Neural cell (in vitro differentiated cells): ENCODE results near the gene MINK1.

Experiments used
- EP300 ChIP-seq: fragments of 450-650 bp; conservative IDR thresholded peaks from 2 replicates; pipeline ENCODE4 v1.6.1; 2014; ENCODE audit warnings: antibody characterized with exemption, mild to moderate bottlenecking, moderate library complexity; ENCODE audit not compliant: poor library complexity, severe bottlenecking
- EZH2 ChIP-seq: fragments of 200-600, 300-800 bp; shearing (Covaris generic), sonication (generic); IDR thresholded peaks from 2 replicates; pipeline ENCODE4 v1.6.1; 2014; ENCODE audit warnings: antibody characterized with exemption, low read length, borderline replicate concordance, mild to moderate bottlenecking; ENCODE audit not compliant: insufficient read depth, poor library complexity, severe bottlenecking
- MXI1 ChIP-seq: fragments of 450-650 bp; conservative IDR thresholded peaks from 2 replicates; pipeline ENCODE4 v1.6.1; 2014; ENCODE audit warnings: antibody characterized with exemption, mild to moderate bottlenecking; ENCODE audit not compliant: poor library complexity, severe bottlenecking
- POLR2AphosphoS5 ChIP-seq: IDR thresholded peaks from 2 replicates; pipeline ENCODE4 v1.6.1; 2012
- RAD21 ChIP-seq: fragments of 450-650 bp; conservative IDR thresholded peaks from 2 replicates; pipeline ENCODE4 v1.6.1; 2014; ENCODE audit warnings: antibody characterized with exemption, mild to moderate bottlenecking, moderate library complexity
- REST ChIP-seq: IDR thresholded peaks from 2 replicates; pipeline ENCODE4 v1.6.1; 2012; ENCODE audit warnings: borderline replicate concordance
- SMC3 ChIP-seq: fragments of 450-650 bp; conservative IDR thresholded peaks from 2 replicates; pipeline ENCODE4 v1.6.1; 2014; ENCODE audit warnings: antibody characterized with exemption, mild to moderate bottlenecking, moderate library complexity; ENCODE audit not compliant: poor library complexity
- TAF1 ChIP-seq: IDR thresholded peaks from 2 replicates; pipeline ENCODE4 v1.6.1; 2012; ENCODE audit warnings: low read depth
- TF ChIP-seq, protein P1 (sequence below): fragments of 450-650 bp; IDR thresholded peaks from 2 replicates; pipeline ENCODE4 v1.5.1; 2014; ENCODE audit warnings: antibody characterized with exemption, mild to moderate bottlenecking, moderate library complexity; ENCODE audit not compliant: poor library complexity, severe bottlenecking

DNA sequence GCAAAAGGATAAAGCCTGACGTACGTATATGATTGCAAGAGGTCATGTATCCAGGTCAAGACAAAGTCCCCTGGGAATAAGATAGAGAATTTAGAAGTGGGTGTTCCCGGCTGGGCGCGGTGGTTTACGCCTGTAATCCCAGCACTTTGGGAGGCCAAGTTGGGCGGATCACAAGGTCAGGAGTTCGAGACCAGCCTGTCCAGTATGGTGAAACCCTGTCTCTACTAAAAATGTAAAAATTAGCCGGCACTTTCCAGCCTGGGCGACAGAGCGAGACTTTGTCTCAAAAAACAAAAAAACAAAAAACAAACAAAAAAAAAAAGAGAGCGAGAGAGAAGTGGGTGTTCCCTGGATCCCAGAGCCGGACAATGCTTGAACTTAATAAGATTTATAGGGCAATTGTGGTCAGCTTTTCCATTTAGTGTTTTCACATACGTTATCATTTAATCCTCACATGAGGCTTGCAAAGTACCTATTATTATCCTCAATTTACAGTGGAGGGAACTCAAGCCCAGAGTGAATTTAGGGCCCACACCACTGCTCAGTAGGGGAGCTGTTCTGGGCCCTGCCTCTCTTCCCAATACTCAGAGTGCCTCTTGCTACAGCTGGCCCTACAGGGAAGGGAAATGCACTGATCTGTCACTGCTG is 44.9 kb upstream of the MINK1 start:
- TF ChIP-seq, protein P1, sequence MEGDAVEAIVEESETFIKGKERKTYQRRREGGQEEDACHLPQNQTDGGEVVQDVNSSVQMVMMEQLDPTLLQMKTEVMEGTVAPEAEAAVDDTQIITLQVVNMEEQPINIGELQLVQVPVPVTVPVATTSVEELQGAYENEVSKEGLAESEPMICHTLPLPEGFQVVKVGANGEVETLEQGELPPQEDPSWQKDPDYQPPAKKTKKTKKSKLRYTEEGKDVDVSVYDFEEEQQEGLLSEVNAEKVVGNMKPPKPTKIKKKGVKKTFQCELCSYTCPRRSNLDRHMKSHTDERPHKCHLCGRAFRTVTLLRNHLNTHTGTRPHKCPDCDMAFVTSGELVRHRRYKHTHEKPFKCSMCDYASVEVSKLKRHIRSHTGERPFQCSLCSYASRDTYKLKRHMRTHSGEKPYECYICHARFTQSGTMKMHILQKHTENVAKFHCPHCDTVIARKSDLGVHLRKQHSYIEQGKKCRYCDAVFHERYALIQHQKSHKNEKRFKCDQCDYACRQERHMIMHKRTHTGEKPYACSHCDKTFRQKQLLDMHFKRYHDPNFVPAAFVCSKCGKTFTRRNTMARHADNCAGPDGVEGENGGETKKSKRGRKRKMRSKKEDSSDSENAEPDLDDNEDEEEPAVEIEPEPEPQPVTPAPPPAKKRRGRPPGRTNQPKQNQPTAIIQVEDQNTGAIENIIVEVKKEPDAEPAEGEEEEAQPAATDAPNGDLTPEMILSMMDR, result no peak
- TF ChIP-seq EP300 (no peak), POLR2AphosphoS5 (no peak), EZH2 (no peak), SMC3 (no peak), MXI1 (no peak), RAD21 (no peak), TAF1 (no peak), REST (no peak)
